Stimulated activated CD8-positive, alpha-beta memory T cell treated with anti-CD3 and anti-CD28 coated beads, Interleukin-12 subunit alpha, Interleukin-12 subunit beta, amount 100 ng/mL, for 4 hours (primary cell): ENCODE data around the gene TAP1.
"Not testable (repeated sequence)": the region's sequence is repeated elsewhere in the genome, so short reads cannot be mapped to it uniquely, and the experiment has no call there.

ENCODE experiments used
- DNase-seq: peaks from one replicate; pipeline ENCODE4 v3.0.0-alpha.2; 2020; ENCODE audit warnings: low read depth

TAP1 gene

GRCh38 chr6:32840604-32841246 is 12.8 kb downstream of the TAP1 start:
- DNase-seq: no peak

DNA sequence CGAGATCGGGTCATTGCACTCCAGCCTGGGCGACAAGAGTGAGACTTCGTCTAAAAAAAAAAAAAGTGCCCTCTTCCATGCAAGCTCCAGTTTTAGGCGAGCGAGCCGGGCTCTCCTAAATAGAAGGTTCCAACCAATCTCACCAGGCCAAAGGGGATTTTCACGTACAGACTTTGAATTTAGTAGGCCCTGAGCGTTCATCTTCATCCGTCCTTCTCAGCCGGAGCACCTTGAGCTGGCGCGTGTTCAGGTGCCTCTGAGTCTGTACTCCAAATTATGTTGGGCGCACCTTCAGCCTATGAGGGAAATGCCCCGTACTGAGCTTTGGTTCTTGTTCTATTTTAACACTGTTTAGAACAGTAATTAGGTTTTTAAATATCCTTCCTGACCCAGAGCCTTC is 14.1 kb downstream of the TAP1 start:
- no peak for DNase-seq

GRCh38 chr6:32838114-32838958 is 15.2 kb downstream of the TAP1 start, which contains the start of gene TAP2:
Gene TAP2 (minus strand): TSS chr6:32838739. CDS start chr6:32838233, 506 bp downstream.
- DNase-seq: peak; percentile 95

- no peak for DNase-seq
Measured at GRCh38 chr6:32837651-32838113, 15.8 kb downstream of the TAP1 start.

DNA sequence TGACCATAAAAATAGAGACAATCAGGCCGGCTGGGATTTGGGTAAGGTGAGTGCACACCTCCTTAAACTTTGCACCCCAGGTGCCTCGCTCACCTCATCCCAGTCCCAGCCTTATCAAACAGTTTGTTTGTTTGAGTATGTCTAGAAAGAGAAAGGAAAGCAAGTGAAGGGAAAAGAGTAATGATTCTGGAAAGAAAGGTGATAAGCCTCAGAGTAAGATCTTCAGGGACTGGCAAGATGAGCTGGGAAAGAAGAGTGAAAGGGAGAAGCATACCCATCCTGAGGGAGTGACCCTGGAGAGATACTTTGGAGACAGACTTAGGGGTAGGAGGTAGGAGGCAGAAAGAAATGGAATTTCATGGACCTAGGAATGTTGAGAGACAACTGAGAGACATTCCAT is 16.6 kb downstream of the TAP1 start:
- no peak for DNase-seq

GRCh38 chr6:32835167-32835893 is 18.2 kb downstream of the TAP1 start:
- DNase-seq: no peak

DNA sequence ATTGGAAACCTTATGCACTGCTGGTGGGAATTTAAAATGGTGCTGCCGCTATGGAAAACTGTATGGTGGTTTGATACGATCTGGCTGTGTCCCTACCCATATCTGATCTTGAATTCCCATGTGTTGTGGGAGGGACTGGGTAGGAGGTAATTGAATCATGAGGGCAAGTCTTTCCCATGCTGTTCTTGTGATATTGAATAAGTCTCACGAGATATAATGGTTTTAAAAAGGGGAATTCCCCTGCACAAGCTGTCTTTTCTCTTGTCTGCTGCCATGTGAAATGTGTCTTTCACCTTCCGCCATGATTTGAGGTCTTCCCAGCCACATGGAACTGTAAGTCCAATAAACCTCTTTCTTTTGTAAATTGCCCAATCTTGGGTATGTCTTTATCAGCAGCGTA is 19.8 kb downstream of the TAP1 start:
- DNase-seq: no peak

GRCh38 chr6:32832535-32832934 is 21.0 kb downstream of the TAP1 start:
- no peak for DNase-seq

- no peak for DNase-seq
Measured at GRCh38 chr6:32830936-32831335, 22.6 kb downstream of the TAP1 start.

GRCh38 chr6:32830017-32830416 is 23.5 kb downstream of the TAP1 start:
- DNase-seq: no peak

DNA sequence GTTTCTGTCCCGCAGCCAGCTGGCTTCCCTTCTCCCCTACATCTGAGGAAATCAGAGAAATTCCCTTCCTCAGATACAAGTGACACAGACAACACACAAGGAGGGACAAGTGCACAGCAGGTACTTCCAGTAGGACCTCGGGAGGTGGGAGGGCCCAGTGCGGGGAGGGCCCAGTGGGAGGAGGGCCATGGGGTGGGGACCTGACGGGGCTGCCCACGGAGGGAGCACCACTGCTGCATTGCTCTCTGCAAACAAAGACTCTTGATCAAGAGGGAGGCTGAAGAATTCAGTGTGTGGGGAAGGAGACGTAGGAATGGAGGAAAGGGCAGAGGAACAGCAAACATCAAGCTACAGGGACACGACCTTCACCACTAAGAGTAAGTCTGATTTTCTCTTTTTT is 24.0 kb downstream of the TAP1 start:
- DNase-seq: no peak

DNA sequence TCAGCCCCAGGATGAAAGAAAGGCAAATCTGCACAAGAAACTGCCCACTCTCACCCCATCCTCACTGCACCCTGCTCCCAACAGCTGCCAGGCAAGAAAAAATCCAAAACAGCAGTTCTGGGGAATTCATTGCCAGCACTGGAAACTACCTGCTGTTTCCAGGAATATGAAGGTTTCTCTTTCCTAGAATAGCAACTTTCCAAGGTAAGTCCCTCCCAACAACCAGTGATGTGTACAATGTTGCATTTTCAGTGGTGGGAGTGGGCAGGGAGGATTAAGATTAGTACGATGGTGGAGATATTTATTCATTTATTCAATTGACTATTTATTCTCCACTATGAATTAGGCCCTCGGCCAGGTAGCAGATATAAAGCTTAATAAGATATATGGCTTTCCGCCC is 26.5 kb downstream of the TAP1 start:
- no peak for DNase-seq

GRCh38 chr6:32825966-32826365 is 27.5 kb downstream of the TAP1 start:
- no peak for DNase-seq

DNA sequence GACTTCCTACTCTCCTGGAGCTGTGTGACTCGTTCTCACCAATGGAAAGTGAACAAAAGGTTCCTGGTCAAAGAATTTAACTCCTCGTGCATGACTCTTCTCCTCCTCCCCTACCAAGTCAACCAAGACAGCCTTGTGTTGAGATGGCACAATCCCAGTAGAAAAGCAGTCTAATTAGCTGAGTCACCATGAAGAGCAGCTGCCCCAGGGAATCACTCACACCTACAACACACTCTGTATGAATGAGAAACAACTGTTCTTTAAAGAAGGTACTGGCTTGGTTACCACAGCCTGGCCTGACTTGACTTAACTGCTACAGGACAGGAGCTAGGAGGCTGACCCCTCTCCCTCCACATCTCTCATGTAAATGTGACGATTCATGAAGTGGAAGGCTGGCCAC is 33.8 kb downstream of the TAP1 start:
- DNase-seq: no peak

DNA sequence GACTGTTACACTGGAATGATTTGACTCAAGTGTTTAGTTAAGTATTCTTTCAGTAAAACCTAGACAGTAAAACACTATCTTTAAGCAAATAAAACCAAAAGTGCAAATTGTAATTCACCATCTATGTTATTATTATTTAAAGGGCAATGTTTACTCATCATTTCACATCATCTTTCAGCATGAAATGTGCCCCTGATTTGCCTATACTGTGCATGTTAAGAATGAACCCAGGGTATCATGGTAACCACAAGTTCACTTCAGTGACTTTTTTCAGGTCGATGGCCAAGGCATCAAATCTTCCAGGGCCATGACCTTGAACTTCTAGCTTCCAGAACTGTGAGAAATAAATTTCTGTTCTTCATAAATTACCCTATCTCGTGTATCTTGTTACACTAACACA is 34.6 kb downstream of the TAP1 start:
- DNase-seq: no peak

GRCh38 chr6:32816746-32817204 is 36.7 kb downstream of the TAP1 start, which contains the start of gene HLA-DOB:
Gene HLA-DOB (minus strand): TSS chr6:32817002. CDS start chr6:32816951, 51 bp downstream.
- DNase-seq: no peak

- DNase-seq: no peak
Measured at GRCh38 chr6:32815996-32816395, 37.5 kb downstream of the TAP1 start.

DNA sequence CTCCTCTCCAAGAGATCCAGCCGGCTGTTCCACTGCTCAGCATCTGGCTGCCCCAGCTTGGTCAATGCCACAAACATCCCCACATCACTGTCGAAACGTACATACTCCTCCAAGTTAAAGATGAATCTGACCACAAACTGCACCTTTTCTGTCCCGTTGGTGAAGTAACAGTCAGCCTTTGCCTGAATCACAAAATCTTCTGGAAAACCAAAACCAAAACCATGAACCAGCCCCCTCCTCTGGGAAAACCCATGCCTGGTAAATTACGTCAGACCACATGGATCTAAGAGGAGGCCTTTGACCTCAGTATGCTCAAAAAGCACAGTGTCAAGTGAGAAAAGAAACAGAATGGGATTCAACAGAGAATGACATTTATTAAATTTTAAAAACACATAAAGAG is 38.4 kb downstream of the TAP1 start:
- DNase-seq: no peak

DNA sequence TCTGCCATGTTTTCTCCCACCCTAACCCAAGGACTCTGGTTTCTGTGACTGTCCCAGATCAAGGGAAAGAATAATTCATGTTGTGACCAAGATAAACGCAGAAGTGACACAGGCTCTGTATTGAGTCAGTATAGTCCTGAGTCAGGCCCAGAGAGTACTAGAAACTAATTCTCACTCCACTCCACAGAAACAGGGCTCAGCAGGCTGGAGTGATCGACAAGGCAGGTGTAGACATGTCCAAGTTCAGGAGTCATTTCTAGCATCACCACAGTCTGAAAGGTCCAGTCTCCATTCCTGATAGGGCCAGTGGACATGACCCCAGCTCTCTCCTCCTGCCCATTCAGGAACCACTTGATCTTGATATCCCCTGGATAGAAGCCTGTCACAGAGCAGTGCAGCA is 39.4 kb downstream of the TAP1 start:
- DNase-seq: no peak

GRCh38 chr6:32809171-32809570 is 44.3 kb downstream of the TAP1 start:
- DNase-seq: no peak

GRCh38 chr6:32807020-32807580 is 46.4 kb downstream of the TAP1 start:
- DNase-seq: no peak

DNA sequence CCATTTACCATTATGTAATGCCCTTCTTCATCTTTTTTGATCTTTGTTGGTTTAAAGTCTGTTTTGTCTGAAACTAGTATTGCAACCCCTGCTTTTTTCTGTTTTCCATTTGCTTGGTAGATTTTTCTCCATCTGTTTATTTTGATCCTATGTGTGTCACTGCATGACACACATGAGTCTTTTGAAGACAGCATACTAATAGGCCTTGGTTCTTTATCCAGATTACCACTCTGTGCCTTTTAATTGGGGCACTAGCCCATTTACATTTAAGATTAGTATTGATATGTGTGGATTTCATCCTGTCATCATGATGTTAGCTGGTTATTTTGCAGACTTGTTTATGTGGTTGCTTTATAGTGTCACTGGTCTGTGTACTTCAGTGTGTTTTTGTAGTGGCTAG is 48.1 kb downstream of the TAP1 start:
- DNase-seq: not testable (repeated sequence)
